ENCODE data around the gene MYCN.

The MYCN gene

GRCh38 chr2:15974565-15975260 is 34.4 kb downstream of the MYCN start:
- no peak for DNase-seq (ENCODE audit: low read depth in 2 of 3, low spot score in 2 of 3)

DNA sequence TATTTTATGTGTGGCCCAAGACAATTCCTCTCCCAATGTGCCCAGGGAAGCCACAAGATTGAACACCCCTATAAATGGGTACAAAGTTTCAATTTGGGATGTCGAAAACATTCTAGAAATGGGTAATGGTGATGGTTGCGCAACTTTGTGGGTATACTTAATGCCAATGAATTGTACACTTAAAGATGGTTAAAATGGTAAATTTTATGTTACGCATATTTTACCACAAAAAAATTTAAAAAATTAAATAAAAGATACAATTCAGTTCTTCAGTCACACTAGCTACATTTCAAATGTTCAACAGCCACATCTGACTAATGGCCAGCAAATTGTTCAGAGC is 34.9 kb downstream of the MYCN start:
- no peak for DNase-seq (ENCODE audit: low read depth in 2 of 3, low spot score in 2 of 3)

DNA sequence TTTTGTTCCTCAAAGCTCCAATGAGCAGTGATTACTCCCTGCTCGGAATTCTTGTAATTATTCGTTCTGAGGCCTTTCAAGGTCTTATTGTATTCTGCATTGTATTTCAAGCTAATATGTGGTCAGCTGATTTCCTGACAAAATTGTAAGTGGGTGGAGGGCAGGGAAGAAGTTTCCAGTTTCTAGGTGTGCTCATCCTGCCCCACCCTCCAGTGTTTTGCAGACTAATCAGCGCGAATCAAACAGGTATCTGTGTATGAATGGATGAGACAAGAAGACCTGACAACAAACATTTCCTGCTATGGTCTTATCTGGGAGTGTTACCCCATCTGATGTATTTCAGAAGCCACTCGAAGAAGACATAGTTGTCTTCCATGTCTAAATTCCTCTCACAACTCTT is 35.3 kb downstream of the MYCN start:
- no peak for DNase-seq (ENCODE audit: low read depth in 2 of 3, low spot score in 2 of 3)

- no peak for DNase-seq (ENCODE audit: low read depth in 2 of 3, low spot score in 2 of 3)
Measured at GRCh38 chr2:15976354-15976753, 36.0 kb downstream of the MYCN start.

DNA sequence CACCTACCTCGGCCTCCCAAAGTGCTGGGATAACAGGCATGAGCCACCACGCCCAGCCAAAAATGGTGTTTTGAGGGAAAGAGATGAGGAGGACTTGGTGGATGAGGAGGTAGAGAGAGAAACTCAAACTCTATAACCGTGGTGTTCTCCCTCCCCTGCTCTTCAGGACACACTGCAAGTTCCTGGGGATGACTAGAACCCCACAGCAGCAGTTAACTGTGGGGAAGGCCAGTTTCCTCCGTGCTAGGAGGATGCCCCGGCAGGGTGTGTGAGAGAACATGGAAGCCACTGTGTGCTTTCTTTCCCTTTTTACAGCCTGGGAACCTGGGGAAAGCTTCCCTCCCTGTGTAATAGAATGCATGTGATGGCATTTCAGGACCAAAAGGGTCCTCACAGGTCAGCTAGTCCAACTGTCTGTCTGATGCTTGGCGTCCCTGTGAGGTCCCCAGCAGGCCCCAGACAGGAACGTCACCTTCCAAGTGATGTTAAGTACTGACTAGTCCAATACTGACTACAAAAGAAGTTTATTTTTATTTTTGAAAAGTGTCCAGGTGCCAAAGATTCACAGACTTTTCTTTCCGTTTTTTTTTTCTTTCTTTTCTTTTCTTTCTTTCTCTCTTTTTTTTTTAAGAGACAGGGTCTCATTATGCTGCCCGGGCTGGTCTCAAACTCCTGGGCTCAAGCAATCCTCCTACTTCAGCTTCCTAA is 38.9 kb downstream of the MYCN start:
- no peak for DNase-seq (ENCODE audit: low read depth in 2 of 3, low spot score in 2 of 3)

- no peak for DNase-seq (ENCODE audit: low read depth in 2 of 3, low spot score in 2 of 3)
Measured at GRCh38 chr2:15979759-15980604, 39.6 kb downstream of the MYCN start.

DNA sequence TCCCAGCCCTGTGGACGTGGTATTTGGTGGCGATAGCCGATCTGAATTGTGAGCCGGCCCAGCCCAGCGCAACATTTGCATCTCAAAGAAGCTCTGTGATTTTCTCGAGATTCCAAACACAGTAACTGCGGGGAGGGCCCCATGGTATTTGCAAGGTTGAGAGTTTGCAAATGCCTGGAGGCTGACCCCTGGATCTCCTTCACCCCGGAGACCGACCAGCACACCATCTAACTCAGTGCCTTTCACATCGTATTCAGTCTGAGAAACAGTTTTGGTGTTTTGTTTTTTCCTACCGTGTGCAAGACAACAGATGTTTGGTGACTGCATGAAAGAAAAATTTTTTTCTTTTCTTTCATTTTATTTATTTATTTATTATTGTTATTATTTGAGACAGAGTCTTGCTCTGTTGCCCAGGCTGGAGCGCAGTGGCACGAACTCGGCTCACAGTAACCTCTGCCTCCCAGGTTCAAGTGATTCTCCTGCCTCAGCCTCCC is 40.3 kb downstream of the MYCN start:
- no peak for DNase-seq (ENCODE audit: low read depth in 2 of 3, low spot score in 2 of 3)

DNA sequence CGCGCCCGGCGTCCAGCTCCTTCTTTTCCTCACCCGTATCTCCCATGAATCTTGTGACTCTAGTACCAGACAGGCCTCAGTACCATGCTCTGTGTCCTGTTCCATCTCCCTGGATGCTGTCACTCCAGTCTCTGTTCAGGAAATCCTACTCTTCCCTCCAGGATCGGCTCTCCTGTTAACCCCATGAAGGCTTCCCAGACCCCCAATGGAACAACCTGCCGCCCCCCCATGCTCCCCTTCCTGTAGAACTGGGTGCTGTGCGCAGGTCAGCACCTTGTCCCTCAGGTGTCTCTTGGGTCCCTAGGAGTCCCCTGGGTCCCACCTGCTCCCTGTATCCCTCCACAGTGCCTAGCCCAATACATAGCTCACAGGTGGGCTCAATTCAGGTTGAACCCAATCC is 41.3 kb downstream of the MYCN start:
- no peak for DNase-seq (ENCODE audit: low read depth in 2 of 3, low spot score in 2 of 3)

GRCh38 chr2:15982285-15983044 is 42.1 kb downstream of the MYCN start:
- no peak for DNase-seq (ENCODE audit: low read depth in 2 of 3, low spot score in 2 of 3)

DNA sequence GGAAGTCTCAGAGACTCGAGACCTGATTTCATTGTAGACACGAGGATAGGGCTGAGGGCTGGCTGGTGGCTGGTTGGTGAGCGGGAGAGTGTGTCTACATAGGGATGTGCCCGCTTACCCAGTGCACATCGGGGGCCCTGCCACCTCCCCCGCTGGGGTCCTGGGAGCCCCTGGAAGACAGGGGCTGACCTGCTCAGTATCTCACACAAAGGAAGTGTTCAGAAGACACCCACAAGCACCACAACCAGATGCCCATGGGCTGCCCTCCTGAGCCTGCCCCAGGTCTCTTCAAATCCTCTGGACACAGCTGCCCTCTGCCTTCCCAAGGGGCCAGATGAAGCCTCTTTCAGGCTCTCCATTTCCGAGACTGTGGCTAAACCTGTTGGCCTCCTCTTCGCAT is 43.1 kb downstream of the MYCN start:
- no peak for DNase-seq (ENCODE audit: low read depth in 2 of 3, low spot score in 2 of 3)

GRCh38 chr2:15984368-15985255 is 44.3 kb downstream of the MYCN start:
- DNase-seq (ENCODE audit: low read depth in 2 of 3, low spot score in 2 of 3): no peak

DNA sequence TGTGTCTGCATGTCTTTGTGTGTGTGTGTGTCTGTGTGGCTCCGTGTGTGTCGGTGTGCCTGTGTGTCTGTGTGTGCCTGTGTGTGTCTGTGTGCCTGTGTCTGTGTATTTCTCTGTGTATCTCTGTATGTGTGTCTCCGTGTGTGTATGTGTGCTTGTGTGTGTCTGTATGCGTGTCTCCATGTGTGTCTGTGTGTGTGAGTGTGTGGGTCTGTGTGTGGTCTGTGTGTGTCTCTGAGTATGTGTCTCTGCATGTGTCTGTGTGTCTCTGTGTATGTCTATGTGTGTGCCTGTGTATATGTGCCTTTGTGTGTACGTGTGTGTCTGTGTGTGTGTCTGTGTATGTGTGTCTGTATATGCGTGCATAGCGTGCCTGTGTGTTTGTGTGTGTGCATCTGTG is 45.2 kb downstream of the MYCN start:
- DNase-seq (ENCODE audit: low read depth in 2 of 3, low spot score in 2 of 3): no peak

- DNase-seq (ENCODE audit: low read depth in 2 of 3, low spot score in 2 of 3): no peak
Measured at GRCh38 chr2:15986068-15986560, 45.8 kb downstream of the MYCN start.

GRCh38 chr2:15986644-15987043 is 46.3 kb downstream of the MYCN start:
- DNase-seq (ENCODE audit: low read depth in 2 of 3, low spot score in 2 of 3): no peak

DNA sequence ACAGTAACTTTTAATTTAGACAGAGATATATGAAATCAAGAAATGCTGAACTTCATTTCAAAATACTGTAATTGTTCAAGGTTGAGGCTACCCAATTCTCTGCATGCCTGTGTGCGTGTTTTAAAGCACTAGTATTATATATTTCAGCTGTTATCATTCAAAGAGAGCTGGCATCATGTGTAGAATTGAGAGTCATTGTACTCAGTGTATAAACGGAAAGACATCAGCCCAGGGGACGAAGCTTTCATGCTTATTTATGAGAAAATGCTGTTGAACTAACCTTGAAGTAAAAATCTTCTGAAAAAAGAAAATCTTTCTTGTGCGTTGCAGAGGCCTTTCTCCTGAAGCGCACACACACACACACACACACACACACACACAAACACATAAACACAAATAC is 48.4 kb downstream of the MYCN start:
- DNase-seq (ENCODE audit: low read depth in 2 of 3, low spot score in 2 of 3): no peak

DNA sequence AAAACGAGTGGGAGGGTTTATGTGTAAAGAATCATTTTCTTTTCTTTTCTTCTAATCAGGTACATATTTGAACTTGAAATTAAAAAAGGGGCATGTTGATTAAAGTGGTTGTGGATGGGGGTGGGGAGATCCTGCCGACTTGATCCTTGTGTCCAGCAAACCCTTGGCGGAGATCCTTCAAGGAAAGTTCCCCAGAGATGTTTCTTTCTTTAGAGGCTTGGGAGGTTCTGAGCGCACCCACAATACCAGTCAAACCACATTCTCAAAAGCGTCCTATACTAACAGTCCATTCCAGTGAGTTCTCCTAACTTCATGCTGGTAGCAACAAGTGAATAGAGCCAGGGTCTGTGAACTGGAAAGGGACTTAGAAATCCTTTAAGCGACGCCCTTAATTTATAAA is 49.2 kb downstream of the MYCN start:
- DNase-seq (ENCODE audit: low read depth in 2 of 3, low spot score in 2 of 3): no peak

DNA sequence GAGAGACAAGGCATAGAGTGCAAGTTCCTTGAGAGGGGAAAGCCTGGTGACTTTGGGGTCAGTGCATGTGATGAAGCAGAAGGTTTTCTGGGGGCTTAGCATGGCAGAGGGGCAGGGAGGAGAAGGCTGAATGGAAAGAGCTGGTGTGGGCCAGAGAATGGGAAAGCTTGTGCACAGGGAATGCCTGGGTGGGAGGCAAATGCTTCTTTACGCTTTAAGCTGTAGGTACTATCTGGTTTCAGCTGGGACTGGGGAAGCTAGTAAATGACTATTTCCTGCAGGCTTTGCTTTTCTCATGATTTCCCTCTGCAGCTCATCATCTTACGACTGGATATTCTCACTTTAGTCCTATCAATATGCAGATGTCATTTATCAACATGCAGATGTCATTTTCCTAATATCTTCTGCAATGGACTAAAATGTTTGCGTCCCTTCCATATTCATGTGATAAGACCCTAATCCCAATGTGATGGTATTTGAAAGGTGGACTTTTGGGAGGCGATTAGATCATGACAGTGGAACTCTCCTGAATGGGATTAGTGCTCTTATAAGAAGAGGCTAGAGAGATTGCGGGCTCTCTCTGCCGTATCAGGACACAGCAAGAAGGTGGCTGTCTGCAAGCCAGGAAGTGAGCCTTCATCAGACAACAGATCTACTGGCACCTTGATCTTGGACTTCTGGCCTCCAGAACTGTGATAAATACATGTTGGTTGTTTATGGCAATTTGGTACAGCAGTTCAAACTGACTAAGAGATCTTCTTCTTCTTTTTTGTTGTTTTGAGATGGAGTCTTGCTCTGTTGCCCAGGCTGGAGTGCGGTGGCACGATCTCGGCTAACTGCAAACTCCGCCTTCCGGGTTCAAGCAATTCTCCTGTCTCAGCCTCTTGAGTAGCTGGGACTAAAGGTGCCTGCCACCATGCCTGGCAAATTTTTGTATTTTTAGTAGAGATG is 50.1 kb downstream of the MYCN start:
- DNase-seq (ENCODE audit: low read depth in 2 of 3, low spot score in 2 of 3): no peak

GRCh38 chr2:15991231-15991630 is 50.9 kb downstream of the MYCN start:
- DNase-seq (ENCODE audit: low read depth in 2 of 3, low spot score in 2 of 3): no peak

All from activated CD8-positive, alpha-beta memory T cell treated with anti-CD3 and anti-CD28 coated beads for 48 hours (primary cell).